HG02588 (cell line): ENCODE measurements around the gene GABARAPL1.
A peak's percentile ranks its signal among the peaks of the same experiment; 100 is the strongest.
"Not testable (repeated sequence)": the region's sequence is repeated elsewhere in the genome, so short reads cannot be mapped to it uniquely, and the experiment has no call there.

Source experiments
- ATAC-seq: cut with Tn5 transposase; IDR thresholded peaks from one replicate; pipeline ENCODE4 v1.9.1; 2021; ENCODE audit warnings: mild to moderate bottlenecking, moderate library complexity; ENCODE audit not compliant: unreplicated experiment

GABARAPL1 gene

DNA sequence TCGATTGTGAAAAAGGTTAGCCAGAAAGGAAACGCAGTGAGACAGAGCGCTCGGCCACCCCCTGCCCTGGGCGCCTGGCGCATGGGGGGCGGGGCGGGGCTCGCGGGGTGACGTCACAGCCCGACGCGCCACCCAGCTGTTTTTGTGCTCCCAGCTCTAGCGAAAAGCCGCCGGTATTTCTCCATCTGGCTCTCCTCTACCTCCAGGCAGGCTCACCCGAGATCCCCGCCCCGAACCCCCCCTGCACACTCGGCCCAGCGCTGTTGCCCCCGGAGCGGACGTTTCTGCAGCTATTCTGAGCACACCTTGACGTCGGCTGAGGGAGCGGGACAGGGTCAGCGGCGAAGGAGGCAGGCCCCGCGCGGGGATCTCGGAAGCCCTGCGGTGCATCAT lies at the start of gene GABARAPL1:
GABARAPL1 (plus strand) TSS at position 139 of the 393 bp plus-strand sequence; CDS start at position 392, 253 bp downstream.
- peak; percentile 65 for ATAC-seq

GRCh38 chr12:10163084-10163483 lies 49.6 kb upstream of the GABARAPL1 start:
- no peak for ATAC-seq

DNA sequence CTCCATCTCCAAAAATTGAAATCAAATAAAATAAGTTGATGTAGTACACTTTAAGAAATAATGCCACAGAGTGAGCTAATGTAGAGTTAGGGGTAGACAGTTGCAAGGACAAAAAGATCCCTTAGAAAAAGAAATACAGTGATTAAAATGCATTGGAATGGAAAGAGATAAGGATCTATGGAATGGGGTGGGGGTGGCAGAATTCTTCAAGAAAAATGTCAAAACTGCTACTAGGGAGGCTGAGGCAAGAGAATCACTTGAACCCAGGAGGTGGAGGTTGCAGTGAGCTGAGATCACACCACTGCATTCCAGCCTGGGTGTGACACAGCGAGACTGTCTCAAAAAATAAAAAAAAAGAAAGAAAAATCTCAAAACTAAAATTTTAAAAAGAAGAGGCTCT lies 47.3 kb upstream of the GABARAPL1 start:
- no peak for ATAC-seq

DNA sequence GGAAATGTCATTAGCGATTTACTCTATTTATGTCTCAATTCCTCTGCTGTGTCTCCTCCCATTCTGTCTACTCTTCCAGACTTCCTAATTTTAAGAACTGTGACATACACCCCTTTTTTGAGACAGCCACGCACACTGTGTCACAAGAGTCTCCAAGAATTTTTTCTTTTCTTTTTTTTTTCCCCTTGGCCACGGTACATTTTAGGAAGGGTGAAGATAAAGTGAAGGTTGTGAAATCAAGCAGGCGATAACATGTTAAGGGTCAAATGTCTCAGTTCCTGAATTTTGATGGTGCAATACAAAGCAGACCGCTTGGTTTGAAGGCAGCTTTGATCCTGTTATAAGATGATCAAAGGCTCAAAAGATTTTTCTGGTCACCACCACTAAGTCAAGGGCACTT lies 45.1 kb upstream of the GABARAPL1 start:
- ATAC-seq: no peak

DNA sequence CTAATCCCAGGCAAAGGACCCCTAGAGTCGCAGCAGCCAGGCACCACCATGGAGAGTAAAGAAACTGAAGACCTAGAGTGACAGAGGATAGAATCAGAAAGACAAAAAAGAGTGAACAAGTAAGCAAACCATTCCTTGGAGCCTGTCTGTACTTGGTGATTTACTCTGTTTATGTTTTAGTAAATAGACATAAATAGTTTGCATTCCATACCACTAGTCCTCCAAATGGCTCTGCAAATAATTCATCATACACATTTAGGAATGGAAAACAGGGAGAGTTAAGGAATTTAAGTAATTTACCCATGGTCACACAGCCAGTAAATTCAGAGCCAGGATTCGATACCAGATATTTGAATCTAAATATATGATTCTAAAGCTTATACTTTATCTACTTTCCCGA lies 43.6 kb upstream of the GABARAPL1 start:
- ATAC-seq: no peak

- ATAC-seq: no peak
These were observed 42.5 kb upstream of the GABARAPL1 start for GRCh38 chr12:10170216-10170615.

DNA sequence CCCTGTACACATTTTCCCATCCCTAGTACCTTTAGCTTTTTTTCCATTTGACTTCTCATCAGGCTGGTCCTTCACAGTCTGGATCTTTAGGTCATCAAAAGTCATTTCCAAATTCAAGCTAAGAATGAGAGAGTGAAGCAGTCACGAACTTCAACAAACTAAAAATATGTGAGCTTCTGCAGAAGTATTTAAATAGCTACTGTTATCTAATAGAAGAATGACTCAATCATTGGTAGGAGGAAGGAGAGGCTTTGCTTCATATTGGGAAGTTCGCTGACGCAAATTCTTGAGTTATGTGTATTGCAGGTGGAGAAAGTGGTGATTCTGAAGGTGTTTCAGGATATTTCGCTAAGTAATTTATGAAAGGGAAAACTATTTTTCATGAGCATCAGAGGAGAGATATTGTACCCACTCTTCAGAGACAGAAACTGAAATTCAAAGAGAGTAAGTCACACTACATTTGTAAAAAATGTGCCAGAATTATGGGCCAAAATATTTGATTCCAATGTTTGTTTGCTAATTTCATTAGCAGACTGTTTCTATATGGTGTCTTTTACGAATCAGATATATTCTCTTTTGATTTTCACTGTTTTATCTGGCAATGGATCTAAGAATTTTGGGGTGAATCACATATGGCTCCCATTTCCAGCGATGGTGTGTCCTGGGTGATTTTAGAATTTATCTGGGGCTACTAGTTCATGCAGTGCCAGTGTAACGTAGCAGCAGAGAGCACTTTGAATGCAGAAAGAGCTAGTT lies 40.5 kb upstream of the GABARAPL1 start, which contains the start of gene OLR1:
OLR1 (minus strand) TSS at position 160 of the 756 bp plus-strand sequence; CDS start at position 105, 55 bp downstream.
- no peak for ATAC-seq

DNA sequence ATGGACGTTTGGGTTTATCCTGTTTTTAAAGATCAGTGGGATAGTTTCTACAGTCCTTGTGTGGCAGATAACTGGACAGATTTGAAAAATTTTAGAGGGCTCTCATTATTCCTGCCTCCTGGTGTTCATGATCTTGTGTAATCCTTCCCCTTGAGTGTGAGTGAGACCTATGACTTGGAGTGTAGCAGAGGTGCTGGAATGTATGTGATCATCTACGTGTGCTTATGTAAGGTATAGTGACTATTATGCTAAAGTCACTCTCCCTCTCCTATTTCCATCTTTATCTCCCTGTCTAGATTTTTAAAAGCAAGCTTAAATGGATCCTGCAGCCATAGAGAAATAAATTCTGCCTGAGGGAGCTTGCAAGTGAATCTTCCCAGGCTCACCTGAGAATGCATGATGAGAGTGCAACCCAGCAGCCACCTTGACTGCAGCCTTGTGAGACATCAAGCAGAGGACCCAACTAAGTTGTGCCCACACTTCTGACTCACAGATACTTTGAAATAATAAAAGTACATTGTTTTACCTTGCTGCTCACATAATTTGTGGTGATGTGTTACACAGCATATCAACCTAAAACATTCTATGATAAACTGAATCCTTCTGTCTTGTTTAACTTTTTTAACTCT lies 37.6 kb upstream of the GABARAPL1 start:
- ATAC-seq: no peak

DNA sequence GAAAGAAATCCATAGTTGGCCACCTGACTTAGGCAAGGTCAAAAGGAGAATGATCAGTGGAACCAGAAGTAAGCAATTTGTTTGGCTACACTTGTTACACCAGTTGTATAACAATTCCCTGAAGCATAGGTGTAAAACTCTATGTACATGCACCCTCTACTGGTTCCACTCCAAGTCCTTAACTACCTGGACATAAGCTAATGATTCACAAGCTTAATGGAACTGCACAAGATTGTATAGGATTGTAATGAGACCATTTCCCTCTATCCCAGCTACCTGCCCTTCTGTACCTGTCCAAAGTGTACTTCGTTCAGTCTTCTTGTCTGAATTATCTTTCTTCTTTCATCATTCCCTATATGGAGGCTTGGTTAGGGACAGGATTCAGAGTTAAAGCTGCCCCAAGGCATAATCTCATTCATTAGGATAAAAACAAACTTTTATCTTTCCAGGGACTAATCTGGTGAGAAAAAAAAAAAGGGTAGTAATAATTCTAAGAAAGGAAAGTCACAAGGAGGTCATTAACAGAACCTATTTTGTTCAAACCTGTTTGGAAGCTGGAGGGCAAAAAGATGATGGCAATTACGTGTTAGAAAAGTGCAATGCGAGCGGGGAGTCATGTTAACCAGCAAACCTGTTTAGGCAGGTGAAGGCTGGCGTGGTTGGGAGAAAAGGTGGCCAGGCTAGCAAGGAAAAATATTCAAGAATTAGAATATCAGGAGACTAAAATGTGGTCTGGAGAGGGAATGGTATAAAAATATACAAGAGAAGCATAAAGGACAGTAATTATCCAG lies 36.6 kb upstream of the GABARAPL1 start:
- ATAC-seq: no peak

GRCh38 chr12:10178821-10179220 lies 33.9 kb upstream of the GABARAPL1 start, which contains the start of gene TMEM52B:
Gene TMEM52B (plus strand): TSS chr12:10179032. CDS start chr12:10179575, 543 bp downstream.
- no peak for ATAC-seq

DNA sequence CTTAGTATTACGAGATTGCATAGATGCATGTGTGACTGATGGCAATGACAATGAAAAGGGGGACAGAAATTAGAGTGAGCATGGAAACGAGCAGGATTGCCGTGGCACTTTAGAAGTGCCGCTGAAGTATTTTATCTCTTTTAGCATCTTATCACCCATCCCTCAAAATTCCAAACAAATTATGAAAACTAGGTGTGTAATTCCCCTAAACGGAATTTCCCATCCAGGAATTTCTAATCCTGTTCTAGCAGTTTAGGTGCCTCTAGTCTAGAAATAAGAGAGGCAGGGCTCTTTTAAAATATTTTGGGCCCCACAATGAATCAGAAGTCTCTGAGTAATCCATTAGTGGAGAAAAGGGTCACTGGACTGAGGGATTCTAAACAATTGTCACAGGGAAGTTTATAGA lies 32.9 kb upstream of the GABARAPL1 start:
- no peak for ATAC-seq

DNA sequence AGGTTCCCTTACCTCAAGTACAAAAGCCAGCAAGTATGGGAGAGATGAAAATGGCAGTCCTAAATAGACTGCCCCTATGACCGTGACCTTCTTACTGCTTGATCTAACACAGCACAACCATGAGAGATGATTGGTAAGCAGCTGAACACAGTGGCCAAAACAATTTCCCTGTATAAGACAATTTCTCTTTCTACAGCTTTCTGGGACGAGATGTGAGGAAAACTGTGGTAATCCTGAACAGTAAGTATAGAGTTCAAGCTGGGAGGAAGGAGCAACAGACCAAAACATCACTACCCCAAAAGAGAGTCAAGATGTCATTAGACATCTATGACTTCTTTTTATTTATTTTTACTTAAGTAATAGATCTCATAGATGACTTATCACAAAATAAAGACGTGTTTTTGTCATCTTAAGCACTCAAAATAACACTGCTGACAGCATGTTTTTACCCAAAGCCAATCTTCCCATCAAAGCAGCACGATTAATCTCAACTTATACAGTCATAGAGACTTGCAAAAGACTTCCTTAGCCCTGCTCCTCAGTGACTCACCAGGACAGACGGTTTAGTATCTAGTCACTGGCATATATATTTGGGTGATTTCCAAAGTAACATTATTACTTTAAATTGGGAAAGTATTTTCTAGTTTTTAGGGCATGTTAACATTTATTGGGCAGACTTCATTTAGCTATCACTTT lies 30.2 kb upstream of the GABARAPL1 start:
- no peak for ATAC-seq

DNA sequence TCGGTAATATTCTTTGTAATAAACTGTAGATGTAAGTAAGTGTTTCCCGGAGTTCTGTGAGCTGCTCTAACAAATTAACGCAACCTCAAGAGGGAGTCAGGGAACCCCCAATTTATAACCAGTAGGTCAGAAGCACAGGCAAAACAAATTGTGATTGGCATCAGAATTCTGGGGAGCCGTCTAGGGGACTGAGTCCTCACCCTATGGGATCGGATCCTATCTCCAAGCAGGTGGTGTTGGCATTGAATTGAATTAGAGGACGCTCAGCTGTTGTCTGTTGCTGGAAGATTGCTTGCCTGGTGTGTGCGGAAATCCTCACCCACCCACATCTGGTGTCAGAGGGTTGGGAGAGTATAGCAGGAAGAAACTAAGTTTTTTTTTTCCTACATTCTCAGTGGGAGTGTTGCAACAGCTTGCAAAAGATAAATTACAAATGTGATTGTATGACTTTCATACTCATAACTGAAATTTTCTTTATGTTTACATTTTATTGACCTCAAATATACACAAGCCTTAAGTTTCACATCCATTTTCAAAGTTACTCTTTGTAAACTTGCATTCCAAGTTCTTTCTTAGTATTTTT lies 28.3 kb upstream of the GABARAPL1 start:
- no peak for ATAC-seq

- ATAC-seq: no peak
These were observed 26.4 kb upstream of the GABARAPL1 start for GRCh38 chr12:10186299-10186698.

- not testable (repeated sequence) for ATAC-seq
These were observed 25.7 kb upstream of the GABARAPL1 start for GRCh38 chr12:10186958-10187357.

GRCh38 chr12:10189653-10190052 lies 23.0 kb upstream of the GABARAPL1 start:
- ATAC-seq: no peak

- peak; percentile 86 for ATAC-seq
These were observed 21.9 kb upstream of the GABARAPL1 start for GRCh38 chr12:10190558-10191388.

DNA sequence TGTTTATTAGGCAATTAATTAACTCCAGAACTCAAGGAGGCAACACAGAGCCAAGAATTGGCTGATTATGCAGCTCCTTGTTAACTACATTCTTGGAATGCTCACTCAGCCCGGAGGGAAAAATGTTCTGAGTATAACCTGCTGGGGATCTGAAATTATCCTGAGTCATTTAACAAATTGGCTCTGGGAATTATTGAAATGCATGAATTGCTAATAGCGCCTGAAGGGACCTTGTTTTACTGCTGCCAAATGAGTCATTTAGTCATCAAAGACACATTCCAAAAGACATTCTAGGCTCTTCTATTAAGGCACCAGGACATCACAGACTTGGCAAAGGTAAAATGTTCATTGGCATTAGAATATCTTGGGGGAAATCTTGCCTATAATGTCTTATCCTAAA lies 20.8 kb upstream of the GABARAPL1 start:
- no peak for ATAC-seq

- no peak for ATAC-seq
These were observed 18.5 kb upstream of the GABARAPL1 start for GRCh38 chr12:10194160-10194670.
